Progenitor cell of endocrine pancreas (in vitro differentiated cells): ENCODE measurements around the gene LSM3. TPM values are rescaled to one million over a fixed set of nuclear protein-coding genes. Genes with fewer than 3 reads are reported as not detected.

Experiments used
- DNase-seq: peaks from one replicate; pipeline ENCODE4 v3.0.0; 2021; ENCODE audit warnings: low spot score; ENCODE audit not compliant: unreplicated experiment
- H3K27ac Mint-ChIP-seq: 2 replicates; pipeline ENCODE4 v1.8.0; 2021; ENCODE audit warnings: mild to moderate bottlenecking, moderate library complexity, mixed read lengths
- H3K27me3 Mint-ChIP-seq: 2 replicates; pipeline ENCODE4 v1.8.0; 2021; ENCODE audit warnings: mixed read lengths
- H3K36me3 Mint-ChIP-seq: 2 replicates; pipeline ENCODE4 v1.8.0; 2022; ENCODE audit warnings: mixed read lengths; ENCODE audit not compliant: insufficient read depth
- H3K4me1 Mint-ChIP-seq: 2 replicates; pipeline ENCODE4 v1.8.0; 2021; ENCODE audit warnings: low read depth, mixed read lengths
- H3K4me3 Mint-ChIP-seq: 2 replicates; pipeline ENCODE4 v1.8.0; 2021; ENCODE audit warnings: low read depth, mild to moderate bottlenecking, moderate library complexity, mixed read lengths
- H3K9me3 Mint-ChIP-seq: 2 replicates; pipeline ENCODE4 v1.8.0; 2021; ENCODE audit warnings: low read depth, mixed read lengths
- total RNA-seq: library from RNA; stranded (reverse); gene quantifications from 2 replicates; pipeline ENCODE4 v1.2.1, GENCODE V29; 2021
- TF ChIP-seq, protein P1 (sequence below): fragments of 200-600 bp; sonication (generic); IDR thresholded peaks from one replicate; pipeline ENCODE4 v1.5.0; 2021; ENCODE audit warnings: antibody characterized with exemption, mild to moderate bottlenecking; ENCODE audit not compliant: unreplicated experiment

Gene LSM3
- total RNA-seq, 1 donor from 2014 or later: 13.2 TPM

DNA sequence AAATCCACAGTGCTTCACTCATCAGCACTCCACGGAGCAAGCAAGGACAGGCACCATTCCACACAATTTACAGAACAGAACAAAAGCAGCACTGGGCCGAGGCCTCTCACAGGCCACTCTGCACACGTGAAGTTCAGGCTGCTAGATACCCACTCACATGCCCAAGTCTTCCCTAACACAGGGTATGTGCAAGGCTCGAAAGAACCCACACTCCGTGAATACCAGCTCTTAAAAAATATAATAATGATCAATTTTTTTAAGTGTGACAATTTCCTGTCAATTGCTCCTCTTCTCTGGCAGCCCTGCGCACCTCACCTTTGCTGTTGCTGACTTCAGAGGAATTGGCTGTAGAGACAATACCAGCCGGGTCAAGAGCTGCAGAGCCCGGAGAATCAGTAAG, 19.2 kb upstream of the LSM3 start:
- Mint-ChIP-seq H3K27ac (no peak overlapping the region), H3K4me3 (no peak overlapping the region), H3K4me1 (no peaks in the 10 kb centered on the region), H3K36me3 (peaks cover 61% of the 10 kb centered on the region), H3K9me3 (peaks cover 18% of the 10 kb centered on the region), H3K27me3 (no peaks in the 10 kb centered on the region)
- TF ChIP-seq, protein P1, sequence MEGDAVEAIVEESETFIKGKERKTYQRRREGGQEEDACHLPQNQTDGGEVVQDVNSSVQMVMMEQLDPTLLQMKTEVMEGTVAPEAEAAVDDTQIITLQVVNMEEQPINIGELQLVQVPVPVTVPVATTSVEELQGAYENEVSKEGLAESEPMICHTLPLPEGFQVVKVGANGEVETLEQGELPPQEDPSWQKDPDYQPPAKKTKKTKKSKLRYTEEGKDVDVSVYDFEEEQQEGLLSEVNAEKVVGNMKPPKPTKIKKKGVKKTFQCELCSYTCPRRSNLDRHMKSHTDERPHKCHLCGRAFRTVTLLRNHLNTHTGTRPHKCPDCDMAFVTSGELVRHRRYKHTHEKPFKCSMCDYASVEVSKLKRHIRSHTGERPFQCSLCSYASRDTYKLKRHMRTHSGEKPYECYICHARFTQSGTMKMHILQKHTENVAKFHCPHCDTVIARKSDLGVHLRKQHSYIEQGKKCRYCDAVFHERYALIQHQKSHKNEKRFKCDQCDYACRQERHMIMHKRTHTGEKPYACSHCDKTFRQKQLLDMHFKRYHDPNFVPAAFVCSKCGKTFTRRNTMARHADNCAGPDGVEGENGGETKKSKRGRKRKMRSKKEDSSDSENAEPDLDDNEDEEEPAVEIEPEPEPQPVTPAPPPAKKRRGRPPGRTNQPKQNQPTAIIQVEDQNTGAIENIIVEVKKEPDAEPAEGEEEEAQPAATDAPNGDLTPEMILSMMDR: no peak
- no peak for DNase-seq

DNA sequence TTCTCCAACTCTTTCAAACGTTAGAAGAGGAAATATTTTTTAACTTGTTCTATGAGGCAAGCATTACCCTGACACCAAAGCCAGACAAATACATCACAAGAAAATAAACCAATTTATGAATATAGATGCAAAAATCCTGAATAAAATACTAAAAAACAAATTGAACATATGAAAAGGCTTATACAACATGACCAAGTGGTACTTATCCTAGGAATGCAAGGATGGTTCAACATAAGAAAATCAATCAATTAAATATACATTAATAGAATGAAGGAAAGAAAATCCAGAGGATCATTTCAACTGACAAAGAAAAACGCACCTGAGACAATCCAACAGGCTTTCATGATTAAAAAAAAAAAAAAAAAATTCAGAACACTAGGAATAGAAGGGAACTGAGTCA, 17.3 kb upstream of the LSM3 start:
- peaks cover 67% of the 10 kb centered on the region for H3K36me3 Mint-ChIP-seq
- no peaks in the 10 kb centered on the region for H3K4me1 Mint-ChIP-seq

DNA sequence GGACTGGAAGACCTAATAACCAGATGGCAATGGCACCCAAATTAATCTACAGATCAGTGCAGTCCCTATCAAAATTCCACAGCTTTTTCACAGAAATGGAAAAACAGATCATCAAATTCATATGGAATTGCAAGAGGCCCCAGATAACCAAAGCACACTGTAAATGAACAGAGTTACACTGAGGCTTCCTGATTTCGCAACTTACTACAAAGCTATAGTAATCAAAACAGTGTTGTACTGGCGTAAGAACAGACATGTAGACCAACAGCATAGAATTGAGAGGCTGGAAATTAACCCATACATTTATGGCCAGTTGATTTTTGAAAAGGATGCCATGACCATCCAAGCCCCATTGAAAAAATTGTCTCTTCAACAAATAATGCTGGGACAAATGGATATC, 16.4 kb upstream of the LSM3 start:
- Mint-ChIP-seq H3K36me3 (peaks cover 69% of the 10 kb centered on the region), H3K4me3 (no peak overlapping the region), H3K27me3 (no peaks in the 10 kb centered on the region)

More for the DNA sequence above, 17.3 kb upstream of the LSM3 start:
- DNase-seq: no peak
- no peaks in the 10 kb centered on the region for H3K27me3 Mint-ChIP-seq
- no peak overlapping the region for H3K27ac Mint-ChIP-seq
- H3K4me3 Mint-ChIP-seq: no peak overlapping the region
- TF ChIP-seq, protein P1: no peak
- H3K9me3 Mint-ChIP-seq: peaks cover 18% of the 10 kb centered on the region

DNA sequence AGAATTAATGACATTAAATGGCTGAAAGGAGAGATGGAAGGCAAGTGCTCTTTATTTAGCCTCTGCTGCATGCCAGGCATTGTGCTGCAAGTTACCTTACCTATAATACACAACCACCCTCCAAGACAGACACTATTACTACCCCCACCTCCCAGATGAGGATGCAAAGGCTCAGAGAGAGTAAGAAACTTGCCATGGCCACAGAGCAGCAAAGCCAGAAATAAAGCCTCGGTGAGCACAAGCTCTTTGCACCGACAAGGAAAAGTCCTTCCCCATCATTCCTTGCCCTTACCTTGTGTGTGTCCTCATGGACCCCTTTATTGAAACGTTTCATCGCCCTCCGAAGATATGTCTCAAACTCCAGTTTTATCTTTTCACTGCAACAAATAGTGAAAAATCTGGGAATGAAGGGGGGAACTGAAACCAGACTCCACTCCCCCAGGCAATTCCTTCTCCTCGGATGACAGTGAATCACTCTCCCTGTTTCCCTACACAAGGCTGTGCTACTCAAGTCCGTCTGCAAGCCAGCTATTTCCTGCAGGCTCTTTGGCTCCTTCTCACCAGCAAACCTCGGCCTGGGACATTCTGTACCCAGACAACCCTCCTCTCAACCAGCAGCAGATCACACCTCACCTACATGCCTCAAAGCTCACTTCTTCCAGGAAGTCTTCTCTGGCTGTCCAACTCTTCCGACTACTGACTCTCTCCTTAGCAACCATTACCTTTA, 11.6 kb upstream of the LSM3 start:
- TF ChIP-seq, protein P1: no peak
- Mint-ChIP-seq H3K4me1 (no peaks in the 10 kb centered on the region), H3K4me3 (no peak overlapping the region), H3K36me3 (peaks cover 57% of the 10 kb centered on the region), H3K27ac (no peak overlapping the region), H3K27me3 (no peaks in the 10 kb centered on the region), H3K9me3 (peaks cover 8% of the 10 kb centered on the region)
- no peak for DNase-seq

More for the DNA sequence above, 16.4 kb upstream of the LSM3 start:
- no peak for DNase-seq
- TF ChIP-seq, protein P1: no peak
- H3K4me1 Mint-ChIP-seq: no peaks in the 10 kb centered on the region
- H3K27ac Mint-ChIP-seq: no peak overlapping the region
- peaks cover 18% of the 10 kb centered on the region for H3K9me3 Mint-ChIP-seq

DNA sequence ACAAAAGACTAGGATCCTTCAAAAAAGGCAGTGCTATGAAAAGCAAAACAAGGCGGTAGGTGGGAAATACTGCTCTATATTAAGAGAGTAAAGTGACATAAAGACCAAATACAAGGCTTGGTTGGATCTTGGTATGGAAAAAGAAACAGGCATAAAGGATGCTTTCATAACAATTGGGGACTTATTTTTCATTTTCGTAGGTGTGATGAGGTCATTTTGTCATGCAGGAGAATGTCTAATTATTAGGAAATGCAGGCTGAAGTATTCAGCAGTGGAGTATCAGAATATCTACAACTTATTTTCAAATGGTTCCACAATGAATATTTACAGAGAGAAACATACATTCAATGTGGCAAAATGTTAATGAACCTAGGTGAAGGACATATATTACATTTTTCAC, 9.2 kb upstream of the LSM3 start:
- Mint-ChIP-seq H3K27me3 (no peaks in the 10 kb centered on the region), H3K9me3 (no peaks in the 10 kb centered on the region), H3K4me1 (no peaks in the 10 kb centered on the region), H3K27ac (no peak overlapping the region), H3K4me3 (no peak overlapping the region), H3K36me3 (peaks cover 38% of the 10 kb centered on the region)
- no peak for DNase-seq
- TF ChIP-seq, protein P1: no peak
